GM19238 (cell line): ENCODE results near the gene INSC.
A peak's percentile ranks its signal among the peaks of the same experiment; 100 is the strongest.

ENCODE experiments used
- DNase-seq: peaks from one replicate; pipeline ENCODE4 v3.0.0; 2011; ENCODE audit warnings: low spot score; ENCODE audit not compliant: insufficient read length

Gene INSC

GRCh38 chr11:15108592-15109130 is 6.1 kb upstream of the INSC start:
- no peak for DNase-seq

- no peak for DNase-seq
Measured at GRCh38 chr11:15109602-15110001, 5.1 kb upstream of the INSC start.

GRCh38 chr11:15111215-15111614 is 3.5 kb upstream of the INSC start:
- no peak for DNase-seq

- no peak for DNase-seq
Measured at GRCh38 chr11:15112131-15112541, 2.6 kb upstream of the INSC start.

GRCh38 chr11:15113381-15113780 is 1.3 kb upstream of the INSC start:
- DNase-seq: peak; percentile 46

- no peak for DNase-seq
Measured at GRCh38 chr11:15115686-15116085, 963 bp downstream of the INSC start.

- no peak for DNase-seq
Measured at GRCh38 chr11:15117751-15118150, 3.0 kb downstream of the INSC start.

GRCh38 chr11:15118431-15118830 is 3.7 kb downstream of the INSC start:
- DNase-seq: no peak

- DNase-seq: no peak
Measured at GRCh38 chr11:15119352-15119751, 4.6 kb downstream of the INSC start.

GRCh38 chr11:15119826-15120225 is 5.1 kb downstream of the INSC start:
- no peak for DNase-seq

GRCh38 chr11:15123849-15124248 is 9.1 kb downstream of the INSC start:
- no peak for DNase-seq

- no peak for DNase-seq
Measured at GRCh38 chr11:15124528-15124927, 9.8 kb downstream of the INSC start.

GRCh38 chr11:15127341-15127740 is 12.6 kb downstream of the INSC start:
- no peak for DNase-seq

GRCh38 chr11:15128621-15129020 is 13.9 kb downstream of the INSC start:
- DNase-seq: no peak

GRCh38 chr11:15136166-15136565 is 21.4 kb downstream of the INSC start:
- no peak for DNase-seq

- no peak for DNase-seq
Measured at GRCh38 chr11:15139096-15139770, 24.5 kb downstream of the INSC start.

- DNase-seq: no peak
Measured at GRCh38 chr11:15139958-15140659, 25.4 kb downstream of the INSC start.

GRCh38 chr11:15141381-15141780 is 26.7 kb downstream of the INSC start:
- no peak for DNase-seq

GRCh38 chr11:15142838-15143237 is 28.1 kb downstream of the INSC start:
- no peak for DNase-seq

GRCh38 chr11:15143855-15144254 is 29.1 kb downstream of the INSC start:
- DNase-seq: no peak

GRCh38 chr11:15144347-15144746 is 29.6 kb downstream of the INSC start:
- DNase-seq: no peak

- DNase-seq: no peak
Measured at GRCh38 chr11:15145151-15145550, 30.4 kb downstream of the INSC start.

GRCh38 chr11:15145615-15146014 is 30.9 kb downstream of the INSC start:
- no peak for DNase-seq
